ENCODE results near the gene EPGN.

GRCh38 chr4:74309223-74309622 lies 953 bp downstream of the EPGN start:
- TF ChIP-seq CTCF (tag by site-specific recombination; IDR thresholded peaks at IDR 0.05) (no peak), ZNF785 (tag by site-specific recombination; IDR thresholded peaks at IDR 0.05) (no peak), ZNF433 (tag by site-specific recombination; IDR thresholded peaks at IDR 0.05; ENCODE audit: low read depth) (no peak), SP2 (tag by site-specific recombination; IDR thresholded peaks at IDR 0.05) (no peak), YY1 (tag by site-specific recombination; IDR thresholded peaks at IDR 0.05) (no peak)

All from HEK293 (cell line).